RCC 7860 (cell line): ENCODE results near the gene ARHGEF19.
A peak's percentile ranks its signal among the peaks of the same experiment; 100 is the strongest.
"Not testable (repeated sequence)": the region's sequence is repeated elsewhere in the genome, so short reads cannot be mapped to it uniquely, and the experiment has no call there.

Experiments used
- DNase-seq: peaks from one replicate; pipeline ENCODE4 v3.0.0-alpha.2; 2015; ENCODE audit warnings: low spot score
- FAIRE-seq: peaks from 2 replicates; lab custom pipeline; 2012; peaks lifted over from hg19 to GRCh38; lab: Jason Lieb, UNC

Gene ARHGEF19

GRCh38 chr1:16205891-16206546, 6.4 kb downstream of the ARHGEF19 start:
- DNase-seq (no peak), FAIRE-seq (no peak)

- DNase-seq (no peak), FAIRE-seq (no peak)
Measured at GRCh38 chr1:16205334-16205671, 7.1 kb downstream of the ARHGEF19 start.

GRCh38 chr1:16204634-16205333, 7.7 kb downstream of the ARHGEF19 start:
- DNase-seq = no peak
- no peak for FAIRE-seq

- DNase-seq = no peak
- no peak for FAIRE-seq
Measured at GRCh38 chr1:16204216-16204615, 8.2 kb downstream of the ARHGEF19 start.

GRCh38 chr1:16203550-16203949, 8.9 kb downstream of the ARHGEF19 start:
- FAIRE-seq = no peak
- DNase-seq = no peak

GRCh38 chr1:16202281-16203210, 9.9 kb downstream of the ARHGEF19 start:
- DNase-seq (no peak), FAIRE-seq (no peak)

GRCh38 chr1:16199700-16200099, 12.8 kb downstream of the ARHGEF19 start:
- FAIRE-seq (no peak), DNase-seq (no peak)

GRCh38 chr1:16199157-16199501, 13.3 kb downstream of the ARHGEF19 start:
- DNase-seq (no peak), FAIRE-seq (no peak)

GRCh38 chr1:16198444-16199156, 13.9 kb downstream of the ARHGEF19 start:
- DNase-seq (peak; percentile 20), FAIRE-seq (no peak)

- DNase-seq = no peak
- FAIRE-seq = no peak
Measured at GRCh38 chr1:16196874-16197273, 15.6 kb downstream of the ARHGEF19 start.

- not testable (repeated sequence) for DNase-seq, FAIRE-seq
Measured at GRCh38 chr1:16196139-16196538, 16.3 kb downstream of the ARHGEF19 start.

GRCh38 chr1:16195518-16195905, 16.9 kb downstream of the ARHGEF19 start:
- DNase-seq = no peak
- no peak for FAIRE-seq

- no peak for FAIRE-seq
- no peak for DNase-seq
Measured at GRCh38 chr1:16191916-16192546, 20.4 kb downstream of the ARHGEF19 start.

- no peak for DNase-seq
- no peak for FAIRE-seq
Measured at GRCh38 chr1:16191309-16191708, 21.1 kb downstream of the ARHGEF19 start.

- FAIRE-seq = peak; percentile 81
- DNase-seq = peak; percentile 50
Measured at GRCh38 chr1:16189921-16190621, 22.4 kb downstream of the ARHGEF19 start.

GRCh38 chr1:16189003-16189402, 23.4 kb downstream of the ARHGEF19 start:
- peak; percentile 64 for FAIRE-seq
- DNase-seq = peak; percentile 67

- FAIRE-seq (peak; percentile 4), DNase-seq (peak; percentile 70)
Measured at GRCh38 chr1:16187748-16188401, 24.6 kb downstream of the ARHGEF19 start.

- FAIRE-seq (no peak), DNase-seq (no peak)
Measured at GRCh38 chr1:16186655-16187235, 25.7 kb downstream of the ARHGEF19 start.
